Calu3 (cell line): Measurements from ENCODE around the gene IER5L. TPM values are rescaled to one million over a fixed set of nuclear protein-coding genes. Genes with fewer than 3 reads are reported as not detected.
"Not testable (repeated sequence)": the region's sequence is repeated elsewhere in the genome, so short reads cannot be mapped to it uniquely, and the experiment has no call there.

Experiments used
- BruUV-seq: library from RNA; stranded (reverse); fragments of 400-500 nt; replicated peaks from 2 replicates; lab custom pipeline; 2021; lab: Mats Ljungman, UMichigan
- CTCF ChIA-PET: fragments of 300-600 bp; sonication (Branson Sonifier 250); formaldehyde crosslinking; loops from one replicate; lab custom pipeline; 2022; ENCODE audit warnings: antibody characterized with exemption; lab: Charles Lee
- DNase-seq: peaks from one replicate; pipeline ENCODE4 v3.0.0; 2022
- H3K27ac Mint-ChIP-seq: one replicate; pipeline ENCODE4 v1.8.0; 2022; ENCODE audit warnings: mixed read lengths; ENCODE audit not compliant: unreplicated experiment
- H3K27me3 Mint-ChIP-seq: one replicate; pipeline ENCODE4 v1.8.0; 2022; ENCODE audit warnings: mixed read lengths; ENCODE audit not compliant: unreplicated experiment
- H3K36me3 Mint-ChIP-seq: one replicate; pipeline ENCODE4 v1.8.0; 2022; ENCODE audit warnings: mild to moderate bottlenecking, moderate library complexity, mixed read lengths; ENCODE audit not compliant: insufficient read depth, unreplicated experiment
- H3K4me1 Mint-ChIP-seq: one replicate; pipeline ENCODE4 v1.8.0; 2022; ENCODE audit warnings: mild to moderate bottlenecking, low read depth, mixed read lengths; ENCODE audit not compliant: unreplicated experiment
- H3K4me3 Mint-ChIP-seq: one replicate; pipeline ENCODE4 v1.8.0; 2022; ENCODE audit warnings: mild to moderate bottlenecking, low read depth, moderate library complexity, mixed read lengths; ENCODE audit not compliant: unreplicated experiment
- H3K9me3 Mint-ChIP-seq: one replicate; pipeline ENCODE4 v1.8.0; 2022; ENCODE audit warnings: low read depth, mixed read lengths; ENCODE audit not compliant: unreplicated experiment
- intact Hi-C: fragments of 100-400 bp; cut with micrococcal nuclease; formaldehyde crosslinking; loops from one replicate; pipeline ENCODE4 v1.10.0; 2022; ENCODE audit not compliant: unreplicated experiment
- total RNA-seq: library from RNA; stranded (reverse); gene quantifications from 2 replicates; pipeline ENCODE4 v1.2.3, GENCODE V29; 2022
- TF ChIP-seq, protein P1 (sequence below): fragments of 200-600 bp; IDR thresholded peaks from one replicate; pipeline ENCODE4 v1.8.0; 2022; ENCODE audit warnings: antibody characterized with exemption; ENCODE audit not compliant: unreplicated experiment

Gene IER5L
- total RNA-seq, 1 experiment from 2014 or later, result 60.3 TPM

GRCh38 chr9:129200255-129200654 lies 22.2 kb upstream of the IER5L start:
- no peak overlapping the region for H3K4me3 Mint-ChIP-seq
- DNase-seq, result no peak
- no TSS peak for BruUV-seq
- intact Hi-C loops, result no loop called here
- H3K36me3 Mint-ChIP-seq, result no peaks in the 10 kb centered on the region
- TF ChIP-seq, protein P1, sequence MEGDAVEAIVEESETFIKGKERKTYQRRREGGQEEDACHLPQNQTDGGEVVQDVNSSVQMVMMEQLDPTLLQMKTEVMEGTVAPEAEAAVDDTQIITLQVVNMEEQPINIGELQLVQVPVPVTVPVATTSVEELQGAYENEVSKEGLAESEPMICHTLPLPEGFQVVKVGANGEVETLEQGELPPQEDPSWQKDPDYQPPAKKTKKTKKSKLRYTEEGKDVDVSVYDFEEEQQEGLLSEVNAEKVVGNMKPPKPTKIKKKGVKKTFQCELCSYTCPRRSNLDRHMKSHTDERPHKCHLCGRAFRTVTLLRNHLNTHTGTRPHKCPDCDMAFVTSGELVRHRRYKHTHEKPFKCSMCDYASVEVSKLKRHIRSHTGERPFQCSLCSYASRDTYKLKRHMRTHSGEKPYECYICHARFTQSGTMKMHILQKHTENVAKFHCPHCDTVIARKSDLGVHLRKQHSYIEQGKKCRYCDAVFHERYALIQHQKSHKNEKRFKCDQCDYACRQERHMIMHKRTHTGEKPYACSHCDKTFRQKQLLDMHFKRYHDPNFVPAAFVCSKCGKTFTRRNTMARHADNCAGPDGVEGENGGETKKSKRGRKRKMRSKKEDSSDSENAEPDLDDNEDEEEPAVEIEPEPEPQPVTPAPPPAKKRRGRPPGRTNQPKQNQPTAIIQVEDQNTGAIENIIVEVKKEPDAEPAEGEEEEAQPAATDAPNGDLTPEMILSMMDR, result no peak
- H3K4me1 Mint-ChIP-seq, result no peaks in the 10 kb centered on the region
- no peaks in the 10 kb centered on the region for H3K27me3 Mint-ChIP-seq
- H3K9me3 Mint-ChIP-seq, result no peaks in the 10 kb centered on the region
- H3K27ac Mint-ChIP-seq, result no peak overlapping the region
- CTCF ChIA-PET, result no interaction called here

GRCh38 chr9:129199044-129199435 lies 21.0 kb upstream of the IER5L start:
- Mint-ChIP-seq H3K9me3 (no peaks in the 10 kb centered on the region), H3K4me1 (no peaks in the 10 kb centered on the region), H3K27me3 (peaks cover 8% of the 10 kb centered on the region), H3K36me3 (no peaks in the 10 kb centered on the region), H3K4me3 (no peak overlapping the region), H3K27ac (no peak overlapping the region)
- no TSS peak for BruUV-seq
- DNase-seq, result no peak
- TF ChIP-seq, protein P1, result no peak
- intact Hi-C loops, result no loop called here
- CTCF ChIA-PET, result no interaction called here

GRCh38 chr9:129198319-129199043 lies 20.4 kb upstream of the IER5L start:
- Mint-ChIP-seq H3K36me3 (no peaks in the 10 kb centered on the region), H3K4me1 (no peaks in the 10 kb centered on the region), H3K27ac (no peak overlapping the region), H3K4me3 (no peak overlapping the region), H3K9me3 (no peaks in the 10 kb centered on the region), H3K27me3 (peaks cover 12% of the 10 kb centered on the region)
- intact Hi-C loops, result no loop called here
- BruUV-seq, result no TSS peak
- CTCF ChIA-PET, result no interaction called here
- no peak for DNase-seq
- TF ChIP-seq, protein P1, result no peak

- TF ChIP-seq, protein P1, result no peak
- CTCF ChIA-PET, result no interaction called here
- Mint-ChIP-seq H3K4me3 (no peak overlapping the region), H3K9me3 (no peaks in the 10 kb centered on the region), H3K27me3 (peaks cover 12% of the 10 kb centered on the region), H3K36me3 (no peaks in the 10 kb centered on the region), H3K27ac (no peak overlapping the region), H3K4me1 (no peaks in the 10 kb centered on the region)
- BruUV-seq, result no TSS peak
- DNase-seq, result no peak
- intact Hi-C loops, result no loop called here
Measured at GRCh38 chr9:129197978-129198318, 19.9 kb upstream of the IER5L start.

DNA sequence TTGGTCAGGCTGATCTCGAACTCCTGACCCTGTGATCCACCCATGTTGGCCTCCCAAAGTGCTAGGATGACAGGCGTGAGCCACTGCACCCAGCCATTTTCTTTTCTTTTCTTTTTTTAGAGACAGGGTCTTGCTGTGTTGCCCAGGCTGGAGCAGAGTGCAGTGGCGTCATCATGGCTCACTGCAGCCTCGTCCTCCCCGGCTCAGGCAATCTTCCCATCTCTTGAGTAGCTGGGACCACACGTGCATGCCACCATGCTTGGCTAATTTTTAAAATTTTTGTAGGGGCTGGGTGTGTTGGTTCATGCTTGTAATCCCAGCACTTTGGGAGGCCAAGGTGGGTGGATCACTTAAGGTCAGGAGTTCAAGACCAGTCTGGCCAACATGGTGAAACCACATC lies 19.0 kb upstream of the IER5L start:
- H3K9me3 Mint-ChIP-seq, BruUV-seq, H3K27ac Mint-ChIP-seq, CTCF ChIA-PET, DNase-seq, intact Hi-C loops, H3K4me1 Mint-ChIP-seq, H3K36me3 Mint-ChIP-seq, H3K4me3 Mint-ChIP-seq: not testable (repeated sequence)
- peaks cover 12% of the 10 kb centered on the region for H3K27me3 Mint-ChIP-seq
